Breast epithelium (tissue), 4 donors: ENCODE data around the gene DNM1. TPM values are rescaled to one million over a fixed set of nuclear protein-coding genes. Genes with fewer than 3 reads are reported as not detected.

Source experiments
- DNase-seq, 2 donors: peaks; one replicate each; pipeline ENCODE4 v3.0.0-alpha.2; 2019; ENCODE audit warnings: low spot score in 2 of 2
- H3K27ac ChIP-seq, 2 donors: fragments of 200-600 bp; sonication (generic) in 1 of 2; one replicate each; pipeline ENCODE4 v1.5.1; 2016 to 2019; ENCODE audit warnings: mild to moderate bottlenecking in 1 of 2
- H3K27me3 ChIP-seq, 2 donors: fragments of 200-600 bp; sonication (generic) in 1 of 2; one replicate each; pipeline versions ENCODE4 v1.5.1 to v1.6.0; 2017 to 2019; ENCODE audit warnings: control low read depth in 1 of 2, mild to moderate bottlenecking in 1 of 2
- H3K36me3 ChIP-seq: fragments of 200-600 bp; one replicate; pipeline ENCODE4 v1.5.1; 2019
- H3K4me1 ChIP-seq, 2 donors: fragments of 200-600 bp; sonication (generic); one replicate each; pipeline ENCODE4 v1.5.1; 2016 to 2019; ENCODE audit warnings: control low read depth in 1 of 2
- H3K4me3 ChIP-seq, 3 donors: fragments of 200-600 bp; sonication (generic); 1 replicate in 2 of 3; 2 replicates in 1 of 3; pipeline ENCODE4 v1.5.1; 2016 to 2019; ENCODE audit warnings: mild to moderate bottlenecking in 3 of 3, moderate library complexity in 2 of 3
- H3K9me3 ChIP-seq, 2 donors: fragments of 200-600 bp; sonication (generic) in 1 of 2; one replicate each; pipeline ENCODE4 v1.5.1; 2016 to 2019; ENCODE audit warnings: control low read depth in 1 of 2
- CTCF ChIP-seq, 3 donors: fragments of 450-650 bp; IDR thresholded peaks; one replicate each; pipeline ENCODE4 v1.5.1; 2016 to 2017; ENCODE audit warnings: antibody characterized with exemption in 3 of 3, mild to moderate bottlenecking in 3 of 3, moderate library complexity in 3 of 3
- POLR2A ChIP-seq: fragments of 450-650 bp; IDR thresholded peaks from one replicate; pipeline ENCODE4 v1.6.1; 2016; ENCODE audit warnings: antibody characterized with exemption, mild to moderate bottlenecking, moderate library complexity
- POLR2AphosphoS5 ChIP-seq, 3 donors: sonication (generic); formaldehyde crosslinking; IDR thresholded peaks; one replicate each; pipeline ENCODE4 v1.6.1; 2017; ENCODE audit warnings: antibody characterized with exemption in 3 of 3
- intact Hi-C: fragments of 100-400 bp; cut with DNase I; formaldehyde crosslinking; loops from one replicate; pipeline ENCODE4 v1.15.1; 2023; ENCODE audit warnings: low total_unique reads
- total RNA-seq, 3 donors: library from RNA; depleted of rRNA; stranded (reverse); fragments of >200 nt; gene quantifications; one replicate each; pipeline ENCODE4 v1.1.0, GENCODE V29; 2016

The DNM1 gene
- total RNA-seq, 3 donors from 2014 or later = 11.3 to 36.0 (median 12.5) TPM

DNA sequence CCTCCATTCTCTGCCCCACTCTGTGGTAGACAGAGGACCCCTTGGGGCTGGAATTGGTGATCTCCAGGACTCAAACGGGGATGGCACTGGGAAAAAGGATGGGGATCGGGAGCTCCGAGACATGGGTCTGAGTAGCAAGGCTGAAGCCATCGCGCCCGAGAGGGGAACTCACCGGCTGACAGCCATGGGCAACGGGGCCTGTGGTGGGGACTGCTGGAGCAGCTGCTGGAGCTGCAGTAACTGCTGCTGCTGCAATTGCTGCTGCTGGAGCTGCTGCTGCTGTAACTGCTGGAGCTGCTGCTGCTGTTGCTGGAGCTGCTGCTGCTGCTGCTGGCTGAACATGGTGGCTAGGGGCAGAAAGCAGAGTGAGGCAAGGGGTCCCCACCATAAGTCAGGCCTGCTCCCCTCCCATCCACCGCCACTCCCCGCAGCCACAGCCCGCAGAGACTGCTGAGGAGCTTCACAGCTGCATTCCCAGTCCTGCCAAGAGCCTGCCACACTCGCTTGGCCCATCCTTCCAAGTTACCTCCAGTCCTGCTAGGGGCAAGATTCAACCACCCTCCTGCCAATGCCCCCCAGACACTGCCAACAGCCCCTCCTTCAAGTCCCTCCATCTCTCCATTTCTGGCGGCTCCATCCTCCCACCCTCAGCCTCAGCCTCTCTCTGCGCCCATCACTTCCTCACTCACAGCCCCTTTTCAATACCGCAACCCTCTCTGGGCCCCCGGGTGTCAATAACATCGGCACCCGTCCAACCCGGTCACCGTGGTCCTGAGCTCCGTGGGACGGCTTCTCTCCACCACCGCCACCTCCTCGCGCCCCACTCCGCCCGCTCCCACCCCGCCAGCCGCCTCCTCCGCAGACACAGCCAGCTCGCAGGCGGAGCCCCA is 12.4 kb upstream of the DNM1 start:
- peak overlapping the region; percentile 90 to 95 for H3K27ac ChIP-seq
- TF ChIP-seq CTCF (IDR thresholded peaks at IDR 0.05) (no peak), POLR2AphosphoS5 (IDR thresholded peaks at IDR 0.05) (no peak), POLR2A (no peak)

GRCh38 chr9:128191406-128192046 is 11.7 kb upstream of the DNM1 start, which contains the start of gene CIZ1:
Gene CIZ1 (minus strand): TSS chr9:128191572. CDS start chr9:128190857, 715 bp downstream.
- DNase-seq = peak; percentile 62 to 81
- no peaks in the 10 kb centered on the region for H3K9me3 ChIP-seq

More for the DNA sequence above, 12.4 kb upstream of the DNM1 start:
- DNase-seq = no peak
- intact Hi-C loops = no loop called here
- Histone ChIP-seq H3K4me3 (peak overlapping the region; percentile 85 to 99 (median 86)), H3K36me3 (no peaks in the 10 kb centered on the region), H3K9me3 (no peaks in the 10 kb centered on the region), H3K27me3 (no peaks in the 10 kb centered on the region), H3K4me1 (peaks cover 3 to 14% of the 10 kb centered on the region in 2 donors)

DNA sequence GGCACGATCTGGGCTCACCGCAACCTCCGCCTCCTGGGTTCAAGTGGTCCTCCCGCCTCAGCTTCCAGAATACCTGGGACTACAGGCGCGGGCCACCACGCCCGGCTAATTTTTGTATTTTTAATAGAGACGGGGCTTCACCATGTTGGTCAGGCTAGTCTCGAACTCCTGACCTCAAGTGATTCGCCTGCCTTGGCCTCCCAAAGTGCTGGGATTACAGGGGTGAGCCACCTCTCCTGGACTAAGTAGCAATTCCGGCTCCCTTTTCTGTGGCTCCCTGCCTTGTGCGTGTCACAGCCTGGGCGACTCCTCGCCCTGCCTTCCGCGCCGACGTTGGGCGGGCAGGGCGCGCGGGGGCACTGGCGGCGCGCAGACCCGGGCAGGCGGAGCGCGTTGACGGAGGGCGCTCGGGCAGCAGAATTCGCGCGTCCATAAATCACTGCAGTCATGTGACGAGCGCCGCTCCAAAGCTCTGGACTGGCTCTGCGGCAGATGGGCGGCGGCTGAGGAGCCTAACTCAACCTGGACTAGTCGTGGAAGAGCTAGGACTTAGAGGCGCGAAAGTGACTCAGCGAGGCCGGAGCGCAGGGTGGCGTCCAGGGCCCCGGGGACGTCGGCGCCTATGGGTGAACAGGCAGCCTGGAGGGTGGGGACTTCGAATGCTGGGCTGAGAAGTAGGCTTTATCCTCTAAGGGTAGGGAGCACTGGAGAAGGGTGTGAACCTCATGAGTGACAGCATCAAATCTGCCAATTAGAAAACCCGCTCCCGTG is 10.4 kb upstream of the DNM1 start:
- DNase-seq = peak; percentile 81 to 87
- peak overlapping the region; percentile 85 to 99 (median 86) for H3K4me3 ChIP-seq
- intact Hi-C loops = no loop called here

More at GRCh38 chr9:128191406-128192046, 11.7 kb upstream of the DNM1 start, which contains the start of gene CIZ1:
- H3K36me3 ChIP-seq = no peaks in the 10 kb centered on the region
- peak within 1 kb of the TSS; percentile 85 to 99 (median 86) for H3K4me3 ChIP-seq
- peaks cover 3 to 14% of the 10 kb centered on the region in 2 donors for H3K4me1 ChIP-seq
- intact Hi-C loops = no loop called here
- H3K27me3 ChIP-seq = no peaks in the 10 kb centered on the region
- TF ChIP-seq POLR2A (no peak), POLR2AphosphoS5 (IDR thresholded peaks at IDR 0.05) (peak in 2 of 3 donors; percentile 25 to 47), CTCF (IDR thresholded peaks at IDR 0.05) (peak in 2 of 3 donors; percentile 37 to 79)
- H3K27ac ChIP-seq = peak within 1 kb of the TSS; percentile 90 to 95

DNA sequence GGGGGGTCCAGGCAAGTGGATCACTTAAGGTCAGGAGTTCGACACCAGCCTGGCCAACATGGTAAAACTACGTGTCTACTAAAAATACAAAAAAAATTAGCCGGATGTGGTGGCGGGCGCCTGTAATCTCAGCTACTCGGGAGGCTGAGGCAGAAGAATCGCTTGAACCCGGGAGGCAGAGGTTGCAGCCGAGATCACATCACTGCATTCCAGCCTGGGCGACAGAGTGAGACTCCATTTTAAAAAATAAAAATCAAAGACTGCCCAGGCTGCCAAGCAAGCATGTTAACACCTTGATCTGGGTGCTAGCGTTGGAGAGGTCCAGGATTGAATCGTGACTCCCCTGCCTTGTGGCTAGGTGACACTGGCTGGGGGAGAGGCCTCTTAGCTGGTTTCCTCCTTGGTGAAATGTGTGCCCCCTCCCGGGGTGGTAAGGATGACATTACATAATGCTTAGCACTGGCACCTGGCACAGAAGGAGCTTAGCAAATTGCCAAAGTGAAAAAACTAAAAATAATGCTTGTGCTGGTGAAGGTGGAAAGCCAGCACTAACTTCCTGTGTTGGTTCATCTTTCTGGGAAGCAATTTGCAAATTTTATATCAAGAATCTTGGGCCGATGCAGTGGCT is 9.6 kb upstream of the DNM1 start:
- H3K27me3 ChIP-seq = no peaks in the 10 kb centered on the region
- DNase-seq = no peak
- intact Hi-C loops = no loop called here

More for the DNA sequence above, 10.4 kb upstream of the DNM1 start:
- no peaks in the 10 kb centered on the region for H3K36me3 ChIP-seq
- no peaks in the 10 kb centered on the region for H3K9me3 ChIP-seq
- no peaks in the 10 kb centered on the region for H3K27me3 ChIP-seq
- peaks cover 3 to 14% of the 10 kb centered on the region in 2 donors for H3K4me1 ChIP-seq
- peak overlapping the region; percentile 85 to 90 for H3K27ac ChIP-seq
- no peak for TF ChIP-seq POLR2A
- peak; percentile 62 to 76 (median 70) for TF ChIP-seq POLR2AphosphoS5 (IDR thresholded peaks at IDR 0.05)
- no peak for TF ChIP-seq CTCF (IDR thresholded peaks at IDR 0.05)

More for the DNA sequence above, 9.6 kb upstream of the DNM1 start:
- TF ChIP-seq CTCF (IDR thresholded peaks at IDR 0.05) (no peak), POLR2AphosphoS5 (IDR thresholded peaks at IDR 0.05) (no peak), POLR2A (no peak)
- H3K27ac ChIP-seq = peak overlapping the region; percentile 85 to 90
- peak overlapping the region in 2 of 3 donors; percentile 86 to 99 for H3K4me3 ChIP-seq
- H3K36me3 ChIP-seq = no peaks in the 10 kb centered on the region
- H3K4me1 ChIP-seq = peaks cover 3 to 14% of the 10 kb centered on the region in 2 donors
- H3K9me3 ChIP-seq = no peaks in the 10 kb centered on the region
